Renal cortex interstitium (tissue), 11 donors: ENCODE data around the gene NTRK1. TPM values are rescaled to one million over a fixed set of nuclear protein-coding genes. Genes with fewer than 3 reads are reported as not detected.

Experiments
- DNase-seq, 11 donors: peaks; one replicate each; pipeline ENCODE4 v3.0.0-alpha.2; 2013; ENCODE audit warnings: low read depth in 9 of 11, low spot score in 4 of 11; ENCODE audit errors: extremely low read depth in 1 of 11
- polyA plus RNA-seq, 3 donors: library from polyadenylated mRNA; unstranded; fragments of 120-200 nt; gene quantifications; one replicate each; pipeline ENCODE4 v1.2.1, GENCODE V29; 2013; ENCODE audit not compliant: insufficient read length in 3 of 3

Gene NTRK1
- polyA plus RNA-seq, 3 donors = 0.92 to 1.6 (median 1.5) TPM

GRCh38 chr1:156904187-156904959, 43.7 kb downstream of the NTRK1 start:
- no peak for DNase-seq

- no peak for DNase-seq
Measured at GRCh38 chr1:156905176-156905575, 44.5 kb downstream of the NTRK1 start.

- DNase-seq = no peak
Measured at GRCh38 chr1:156905651-156906050, 45.0 kb downstream of the NTRK1 start.

GRCh38 chr1:156906206-156906906, 45.7 kb downstream of the NTRK1 start:
- DNase-seq = no peak

- DNase-seq = no peak
Measured at GRCh38 chr1:156908541-156908940, 47.9 kb downstream of the NTRK1 start.

GRCh38 chr1:156908955-156909354, 48.3 kb downstream of the NTRK1 start:
- DNase-seq = no peak

DNA sequence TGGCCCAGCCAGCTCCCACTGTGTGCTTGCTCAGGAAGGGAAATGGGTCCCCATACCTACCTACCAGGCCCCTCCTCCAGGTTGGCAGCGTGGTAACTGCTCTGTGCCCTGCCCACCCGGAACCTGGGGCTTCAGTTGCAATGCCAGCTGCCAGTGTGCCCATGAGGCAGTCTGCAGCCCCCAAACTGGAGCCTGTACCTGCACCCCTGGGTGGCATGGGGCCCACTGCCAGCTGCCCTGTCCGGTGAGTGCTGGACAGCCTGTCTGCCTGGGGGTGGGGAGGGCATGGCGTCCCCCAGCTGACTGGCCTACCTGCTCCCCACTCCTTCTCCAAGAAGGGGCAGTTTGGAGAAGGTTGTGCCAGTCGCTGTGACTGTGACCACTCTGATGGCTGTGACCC, 49.0 kb downstream of the NTRK1 start:
- DNase-seq = no peak

- no peak for DNase-seq
Measured at GRCh38 chr1:156910309-156910782, 49.7 kb downstream of the NTRK1 start.

- DNase-seq = no peak
Measured at GRCh38 chr1:156911577-156912298, 51.1 kb downstream of the NTRK1 start.

DNA sequence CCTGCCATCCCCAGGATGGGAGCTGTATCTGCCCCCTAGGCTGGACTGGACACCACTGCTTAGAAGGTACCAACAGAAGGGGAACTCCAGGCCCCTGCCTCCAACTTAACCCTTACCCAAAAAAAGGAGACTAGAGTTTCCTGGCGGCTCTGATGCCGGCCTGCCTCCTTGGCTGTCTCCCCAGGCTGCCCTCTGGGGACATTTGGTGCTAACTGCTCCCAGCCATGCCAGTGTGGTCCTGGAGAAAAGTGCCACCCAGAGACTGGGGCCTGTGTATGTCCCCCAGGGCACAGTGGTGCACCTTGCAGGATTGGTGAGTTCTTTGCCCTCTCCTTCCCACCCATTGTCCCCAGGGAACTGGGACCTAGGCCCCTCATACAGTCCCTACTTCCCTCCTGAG, 51.6 kb downstream of the NTRK1 start:
- DNase-seq = no peak

GRCh38 chr1:156912861-156913808, 52.5 kb downstream of the NTRK1 start:
- DNase-seq = no peak

DNA sequence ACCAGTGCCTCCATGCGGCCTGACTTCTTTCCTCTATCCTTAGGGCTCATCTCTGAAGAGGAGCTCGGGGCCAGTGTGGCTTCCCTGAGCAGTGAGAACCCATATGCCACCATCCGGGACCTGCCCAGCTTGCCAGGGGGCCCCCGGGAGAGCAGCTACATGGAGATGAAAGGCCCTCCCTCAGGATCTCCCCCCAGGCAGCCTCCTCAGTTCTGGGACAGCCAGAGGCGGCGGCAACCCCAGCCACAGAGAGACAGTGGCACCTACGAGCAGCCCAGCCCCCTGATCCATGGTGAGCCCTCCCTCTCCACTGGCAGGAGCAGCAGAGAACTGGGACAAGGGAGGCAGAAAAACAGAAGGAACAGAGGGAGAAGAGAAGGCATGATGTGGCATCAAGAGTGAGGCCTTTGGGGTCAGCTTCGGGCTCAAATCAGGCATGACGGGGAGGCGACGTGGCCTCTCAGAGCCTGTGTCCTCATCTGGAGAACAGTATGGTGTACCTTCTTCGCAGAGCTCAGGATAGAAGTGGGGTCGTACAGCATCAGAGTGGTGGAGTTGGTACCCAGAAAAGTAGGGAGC, 53.2 kb downstream of the NTRK1 start:
- DNase-seq = no peak

DNA sequence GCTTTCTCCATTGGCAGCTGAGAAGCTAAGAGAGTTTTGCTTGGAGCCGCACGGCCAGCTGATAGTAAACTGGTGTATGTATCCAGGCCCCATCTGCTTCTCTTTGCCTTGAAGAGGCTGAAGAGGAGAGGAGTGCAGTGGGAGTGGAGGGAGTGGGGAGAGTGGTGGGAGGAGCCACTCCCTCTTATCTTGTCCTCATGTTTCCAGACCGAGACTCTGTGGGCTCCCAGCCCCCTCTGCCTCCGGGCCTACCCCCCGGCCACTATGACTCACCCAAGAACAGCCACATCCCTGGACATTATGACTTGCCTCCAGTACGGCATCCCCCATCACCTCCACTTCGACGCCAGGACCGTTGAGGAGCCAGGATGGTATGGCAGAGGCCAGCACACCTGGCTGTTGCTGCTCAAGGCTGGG, 53.8 kb downstream of the NTRK1 start:
- DNase-seq = no peak

DNA sequence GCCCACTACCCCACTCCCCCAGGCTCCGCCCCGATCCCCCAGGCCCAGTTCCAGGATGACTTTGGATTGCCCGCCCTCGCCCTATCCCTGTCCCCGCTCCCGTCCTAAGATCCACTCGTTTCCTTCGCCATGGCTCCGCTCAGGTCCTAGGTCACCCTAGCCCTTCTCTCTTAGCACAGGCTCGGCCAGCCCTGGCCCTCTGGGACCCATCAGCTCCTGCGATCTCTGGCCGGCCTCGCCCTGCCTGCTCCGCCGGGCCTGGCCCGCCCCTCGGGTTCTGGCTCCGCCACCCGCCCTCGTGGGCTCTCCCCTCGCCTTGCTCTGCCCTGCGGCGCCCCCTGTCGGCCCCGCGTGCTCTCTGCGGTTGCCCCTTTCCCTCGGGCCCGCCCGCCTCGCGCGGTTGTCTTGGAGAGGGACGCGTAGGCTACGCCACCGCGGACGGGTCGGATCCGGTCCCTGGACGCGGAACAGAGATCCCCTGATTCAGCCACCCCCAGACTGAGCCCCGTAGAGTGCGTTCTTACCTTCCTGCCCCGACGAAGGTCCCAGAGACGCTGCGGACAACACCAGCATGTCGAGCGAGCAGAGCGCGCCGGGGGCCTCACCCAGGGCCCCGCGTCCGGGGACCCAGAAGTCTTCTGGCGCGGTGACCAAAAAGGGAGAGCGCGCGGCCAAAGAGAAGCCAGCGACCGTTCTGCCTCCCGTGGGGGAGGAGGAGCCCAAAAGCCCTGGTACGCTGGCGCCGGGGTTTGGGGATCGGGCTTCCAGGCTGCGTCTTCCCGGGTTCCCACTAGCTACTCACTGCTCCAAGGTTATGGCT, 59.8 kb downstream of the NTRK1 start, which contains the start of gene LRRC71:
LRRC71 (plus strand) TSS at position 400 of the 820 bp plus-strand sequence; CDS start at position 572, 172 bp downstream.
- peak; percentile 57 to 82 (median 74) for DNase-seq

GRCh38 chr1:156921053-156921529, 60.4 kb downstream of the NTRK1 start:
- DNase-seq = no peak

DNA sequence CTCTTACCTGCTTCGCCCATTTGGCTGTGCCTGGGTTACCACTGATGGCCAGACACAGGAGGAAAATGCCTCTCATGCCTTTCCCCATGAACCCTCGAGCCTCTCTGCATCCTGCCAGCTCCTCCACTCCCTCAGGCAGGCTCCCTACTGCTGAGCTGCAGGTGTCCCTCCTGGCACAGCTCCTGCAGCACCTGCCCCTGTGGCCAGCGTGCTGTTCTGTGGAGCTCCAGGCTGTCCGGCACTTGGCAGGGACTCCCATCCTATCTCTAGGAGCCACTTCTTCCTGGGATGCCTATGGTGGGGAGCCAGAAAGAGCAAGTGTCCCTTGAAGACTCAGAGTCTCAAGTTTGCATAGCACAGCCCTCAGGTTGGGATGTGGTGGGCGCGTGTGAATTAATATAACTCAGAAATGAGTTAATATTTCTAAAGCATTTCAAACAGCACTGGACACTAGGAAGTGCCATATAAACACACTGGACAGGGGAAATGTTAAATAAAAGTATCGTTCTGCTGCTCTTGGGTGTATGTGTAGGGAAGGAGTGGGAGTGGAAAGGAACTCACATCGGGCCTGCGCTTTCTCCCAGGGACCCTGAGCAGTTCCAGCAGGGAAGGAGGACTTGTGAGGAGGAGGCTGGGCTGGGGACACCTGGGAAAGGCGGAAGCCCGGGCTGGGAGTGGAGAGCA, 62.5 kb downstream of the NTRK1 start:
- no peak for DNase-seq
